Naive thymus-derived CD4-positive, alpha-beta T cell (primary cell): ENCODE results near the gene MORN5. TPM values are rescaled to one million over a fixed set of nuclear protein-coding genes. Genes with fewer than 3 reads are reported as not detected.

Experiments used
- ATAC-seq: fragments of 150-1000 bp; cut with Tn5 transposase; 2 replicates; pipeline ENCODE4 v1.10.0; 2021; ENCODE audit warnings: mild to moderate bottlenecking, moderate library complexity
- CTCF ChIA-PET: fragments of 350-600 bp; sonication (Branson Sonifier 250); formaldehyde crosslinking; loops from one replicate; lab custom pipeline; 2021; ENCODE audit warnings: antibody characterized with exemption; lab: Charles Lee
- POLR2A ChIA-PET: fragments of 350-600 bp; sonication (Branson Sonifier 250); formaldehyde crosslinking; loops from one replicate; lab custom pipeline; 2021; ENCODE audit warnings: antibody characterized with exemption, inconsistent platforms; lab: Charles Lee
- DNase-seq, 9 donors: peaks; one replicate each; pipeline versions ENCODE4 v3.0.0 to v3.0.0-alpha.2; 2020 to 2022; ENCODE audit warnings: mixed read lengths in 1 of 9
- H3K27ac ChIP-seq: one replicate; pipeline ENCODE4 v1.7.0; 2013; ENCODE audit warnings: mild to moderate bottlenecking, low read depth, low read length, moderate library complexity
- H3K27me3 ChIP-seq, 2 donors: one replicate each; pipeline ENCODE4 v1.7.0; 2013; ENCODE audit warnings: low read length in 2 of 2, mild to moderate bottlenecking in 2 of 2, moderate library complexity in 2 of 2; ENCODE audit not compliant: control insufficient read depth in 2 of 2, insufficient read depth in 2 of 2
- H3K36me3 ChIP-seq, 3 experiments: 1 replicate in 2 of 3; 2 replicates in 1 of 3; pipeline ENCODE4 v1.7.0; 2013; ENCODE audit warnings: low read length in 3 of 3, mild to moderate bottlenecking in 3 of 3, moderate library complexity in 1 of 3; ENCODE audit not compliant: insufficient read depth in 3 of 3, control insufficient read depth in 2 of 3
- H3K4me1 ChIP-seq, 2 donors: one replicate each; pipeline ENCODE4 v1.7.0; 2013; ENCODE audit warnings: low read length in 2 of 2, mild to moderate bottlenecking in 2 of 2, moderate library complexity in 1 of 2; ENCODE audit not compliant: control insufficient read depth in 2 of 2, insufficient read depth in 2 of 2
- H3K4me3 ChIP-seq: 2 replicates; pipeline ENCODE4 v1.7.0; 2013; ENCODE audit warnings: mild to moderate bottlenecking, low read length
- H3K9me3 ChIP-seq, 3 experiments: 1 replicate in 2 of 3; 2 replicates in 1 of 3; pipeline ENCODE4 v1.7.0; 2013; ENCODE audit warnings: low read length in 3 of 3; ENCODE audit not compliant: control insufficient read depth in 2 of 3
- H3K27ac Mint-ChIP-seq, 9 donors: one replicate each; pipeline ENCODE4 v1.8.0; 2020 to 2022; ENCODE audit warnings: mixed read lengths in 9 of 9, mild to moderate bottlenecking in 8 of 9, moderate library complexity in 5 of 9, inconsistent platforms in 2 of 9
- H3K27me3 Mint-ChIP-seq, 5 donors: one replicate each; pipeline ENCODE4 v1.8.0; 2021 to 2022; ENCODE audit warnings: mixed read lengths in 5 of 5, mild to moderate bottlenecking in 1 of 5
- H3K36me3 Mint-ChIP-seq, 5 donors: one replicate each; pipeline ENCODE4 v1.8.0; 2020 to 2022; ENCODE audit warnings: mixed read lengths in 5 of 5, mild to moderate bottlenecking in 3 of 5, inconsistent platforms in 1 of 5
- H3K4me1 Mint-ChIP-seq, 7 donors: one replicate each; pipeline ENCODE4 v1.8.0; 2020 to 2022; ENCODE audit warnings: mixed read lengths in 7 of 7, mild to moderate bottlenecking in 3 of 7, inconsistent platforms in 1 of 7
- H3K4me3 Mint-ChIP-seq, 10 donors: one replicate each; pipeline ENCODE4 v1.8.0; 2020 to 2022; ENCODE audit warnings: mild to moderate bottlenecking in 10 of 10, mixed read lengths in 10 of 10, moderate library complexity in 6 of 10, inconsistent platforms in 2 of 10
- H3K9me3 Mint-ChIP-seq, 11 donors: one replicate each; pipeline ENCODE4 v1.8.0; 2020 to 2022; ENCODE audit warnings: mixed read lengths in 11 of 11, mild to moderate bottlenecking in 4 of 11, inconsistent platforms in 1 of 11, moderate library complexity in 1 of 11
- intact Hi-C, 2 donors: fragments of 100-400 bp; cut with micrococcal nuclease; formaldehyde crosslinking; loops; one replicate each; pipeline ENCODE4 v1.15.1; 2023
- polyA plus RNA-seq, 2 donors: library from polyadenylated mRNA; unstranded; fragments of 300-500 nt; fragmentation: Illumina TruSeq; gene quantifications; one replicate each; pipeline ENCODE4 v1.2.3, GENCODE V29; 2021
- total RNA-seq, 6 experiments: library from RNA in 5 of 6; stranded (reverse) in 5 of 6; gene quantifications; 1 replicate in 5 of 6; 2 replicates in 1 of 6; pipeline ENCODE4 v1.2.3 and lab custom pipeline; 2021 to 2026

MORN5 gene
- total and polyA plus RNA-seq, 7 experiments from 2014 or later, result not detected

DNA sequence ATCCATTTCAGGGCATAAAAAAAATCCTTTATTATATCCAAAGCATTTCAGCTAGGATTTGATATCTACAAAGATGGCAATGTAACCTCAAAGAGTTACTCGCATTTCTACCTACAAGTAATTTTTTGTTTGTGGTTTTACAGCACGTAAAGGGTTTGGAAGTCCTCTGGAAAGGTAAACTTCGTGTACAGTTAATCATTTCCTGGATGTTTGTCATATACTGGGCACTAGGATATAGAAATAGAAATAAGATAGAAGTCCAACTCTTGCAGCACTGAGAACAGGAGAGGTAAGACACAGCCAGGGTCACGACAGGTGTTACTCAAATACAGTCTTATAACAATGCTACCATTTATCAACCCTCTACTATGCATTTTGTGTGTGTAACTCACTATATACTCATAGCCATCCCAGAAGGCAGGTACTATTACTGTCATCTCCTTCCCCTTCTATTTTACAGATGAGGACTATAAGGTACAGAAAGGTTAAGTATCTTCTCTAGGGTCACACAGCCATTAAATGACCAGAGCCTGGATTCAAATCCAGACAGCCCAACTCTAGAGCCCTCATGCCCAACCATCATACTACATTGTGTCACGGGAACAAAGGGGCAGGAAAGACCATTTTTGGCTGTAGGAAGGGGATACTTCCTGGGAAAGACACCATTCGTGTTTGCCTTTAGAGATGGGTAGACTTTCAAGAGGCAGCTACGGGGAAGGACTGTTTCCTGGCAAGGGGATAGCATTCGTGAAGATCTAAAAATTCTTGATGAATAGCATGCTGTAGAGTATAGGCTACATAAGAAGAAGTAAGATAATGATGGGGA, 19.1 kb upstream of the MORN5 start:
- DNase-seq (no peak), ATAC-seq (no peak)
- H3K27ac ChIP-seq, result no peak overlapping the region
- H3K36me3 ChIP-seq, result peaks cover 0 to 43% (median 5%) of the 10 kb centered on the region in 3 experiments
- no peaks in the 10 kb centered on the region for H3K4me1 ChIP-seq
- peaks cover 0 to 2% (median 0%) of the 10 kb centered on the region in 7 donors for H3K4me1 Mint-ChIP-seq
- peak overlapping the region in 2 of 9 donors; percentile 33 to 36 for H3K27ac Mint-ChIP-seq
- CTCF ChIA-PET, result interaction anchor here (0.7 to 1.1 kb wide), 2 partner anchors 17 to 205 kb away, joined by 3 read pairs; no protein-coding TSS in a partner anchor
- intact Hi-C loops, result no loop called here
- H3K9me3 ChIP-seq, result no peaks in the 10 kb centered on the region
- no peak overlapping the region for H3K4me3 Mint-ChIP-seq
- H3K4me3 ChIP-seq, result no peak overlapping the region
- POLR2A ChIA-PET, result no interaction called here
- peaks cover 9 to 20% (median 12%) of the 10 kb centered on the region in 5 donors for H3K36me3 Mint-ChIP-seq
- H3K9me3 Mint-ChIP-seq, result no peaks in the 10 kb centered on the region
- H3K27me3 ChIP-seq, result no peaks in the 10 kb centered on the region
- peaks cover 0 to 2% (median 0%) of the 10 kb centered on the region in 5 donors for H3K27me3 Mint-ChIP-seq

DNA sequence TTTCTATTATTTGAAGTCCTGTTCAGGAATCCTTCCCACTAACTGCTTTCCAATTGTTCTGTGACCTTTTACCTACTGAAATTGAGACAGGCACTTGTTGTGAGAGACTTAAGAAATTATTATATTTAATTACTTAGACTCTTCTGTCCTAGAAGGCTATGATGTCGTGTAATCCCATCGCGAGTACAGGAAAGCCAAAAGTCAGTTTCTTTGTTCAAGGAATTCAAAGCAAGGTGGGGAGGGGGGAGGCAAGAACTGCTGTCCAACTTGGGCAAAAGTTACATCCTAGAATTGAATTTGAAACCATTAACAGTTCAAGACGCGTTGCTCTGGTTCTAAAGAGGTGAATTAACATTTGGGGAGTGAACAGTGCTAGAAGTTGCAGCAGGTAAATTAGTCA, 18.0 kb upstream of the MORN5 start:
- no peak overlapping the region for H3K27ac Mint-ChIP-seq
- H3K9me3 Mint-ChIP-seq, result no peaks in the 10 kb centered on the region
- no peak overlapping the region for H3K4me3 ChIP-seq
- H3K4me1 ChIP-seq, result no peaks in the 10 kb centered on the region
- DNase-seq, result no peak
- peaks cover 0 to 2% (median 0%) of the 10 kb centered on the region in 5 donors for H3K27me3 Mint-ChIP-seq
- H3K9me3 ChIP-seq, result no peaks in the 10 kb centered on the region
- no peaks in the 10 kb centered on the region for H3K27me3 ChIP-seq
- intact Hi-C loops, result no loop called here
- H3K27ac ChIP-seq, result no peak overlapping the region
- H3K36me3 Mint-ChIP-seq, result peaks cover 9 to 26% (median 14%) of the 10 kb centered on the region in 5 donors
- ATAC-seq, result no peak
- H3K4me1 Mint-ChIP-seq, result peaks cover 0 to 2% (median 0%) of the 10 kb centered on the region in 7 donors
- ChIA-PET CTCF (no interaction called here), POLR2A (no interaction called here)
- H3K4me3 Mint-ChIP-seq, result no peak overlapping the region
- peaks cover 0 to 53% (median 5%) of the 10 kb centered on the region in 3 experiments for H3K36me3 ChIP-seq

DNA sequence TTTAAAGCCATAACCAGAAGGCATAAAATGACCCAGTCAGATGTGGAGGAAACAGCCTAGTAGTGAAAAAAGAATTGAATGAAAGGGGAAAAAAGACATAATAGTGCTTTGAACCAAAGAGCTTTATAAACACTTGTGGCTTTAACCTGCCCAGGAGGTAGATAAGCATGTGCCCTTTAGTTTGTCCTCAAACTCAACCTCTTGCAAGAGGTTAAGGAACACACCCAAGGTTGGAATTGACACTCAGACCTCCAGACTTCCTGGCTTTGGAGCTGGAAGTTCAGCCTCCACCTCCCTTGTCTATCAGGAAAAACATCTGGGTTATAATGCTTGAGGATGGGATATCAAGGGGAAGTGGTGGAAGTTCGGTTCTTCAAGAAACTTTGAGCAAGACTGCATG, 16.4 kb upstream of the MORN5 start:
- Histone ChIP-seq H3K36me3 (peaks cover 0 to 65% (median 5%) of the 10 kb centered on the region in 3 experiments), H3K9me3 (no peaks in the 10 kb centered on the region), H3K27ac (no peak overlapping the region), H3K27me3 (no peaks in the 10 kb centered on the region), H3K4me1 (no peaks in the 10 kb centered on the region), H3K4me3 (no peak overlapping the region)
- no peaks in the 10 kb centered on the region for H3K27me3 Mint-ChIP-seq
- no peaks in the 10 kb centered on the region for H3K9me3 Mint-ChIP-seq
- DNase-seq (no peak), ATAC-seq (no peak)
- intact Hi-C loops, result no loop called here
- ChIA-PET CTCF (interaction anchor here (0.8 kb wide), 1 partner anchor 44 kb away, joined by 4 read pairs; no protein-coding TSS in a partner anchor), POLR2A (no interaction called here)
- H3K4me1 Mint-ChIP-seq, result peaks cover 0 to 2% (median 0%) of the 10 kb centered on the region in 7 donors
- H3K27ac Mint-ChIP-seq, result peak overlapping the region in 1 of 9 donors; percentile 25
- H3K4me3 Mint-ChIP-seq, result no peak overlapping the region
- peaks cover 9 to 37% (median 14%) of the 10 kb centered on the region in 5 donors for H3K36me3 Mint-ChIP-seq

GRCh38 chr9:122143876-122144405, 15.8 kb upstream of the MORN5 start:
- H3K36me3 ChIP-seq, result peaks cover 0 to 71% (median 5%) of the 10 kb centered on the region in 3 experiments
- peaks cover 0 to 2% (median 0%) of the 10 kb centered on the region in 7 donors for H3K4me1 Mint-ChIP-seq
- peaks cover 9 to 40% (median 14%) of the 10 kb centered on the region in 5 donors for H3K36me3 Mint-ChIP-seq

GRCh38 chr9:122144836-122145591, 14.7 kb upstream of the MORN5 start:
- CTCF ChIA-PET, result interaction anchor here (0.6 to 1.8 kb wide), 4 partner anchors 12 to 1396 kb away, joined by 3 to 5 read pairs (median 3); partner anchors contain the start of genes MORN5 and NDUFA8
- no peak for ATAC-seq

More at GRCh38 chr9:122143876-122144405, 15.8 kb upstream of the MORN5 start:
- no peak for ATAC-seq
- CTCF ChIA-PET, result interaction anchor here (0.8 to 1.3 kb wide), 2 partner anchors 19 to 45 kb away, joined by 3 to 4 read pairs; no protein-coding TSS in a partner anchor
- no peak overlapping the region for H3K4me3 Mint-ChIP-seq
- no peaks in the 10 kb centered on the region for H3K9me3 Mint-ChIP-seq
- no peaks in the 10 kb centered on the region for H3K4me1 ChIP-seq
- H3K27me3 ChIP-seq, result no peaks in the 10 kb centered on the region
- H3K4me3 ChIP-seq, result no peak overlapping the region
- intact Hi-C loops, result no loop called here
- POLR2A ChIA-PET, result no interaction called here
- H3K9me3 ChIP-seq, result no peaks in the 10 kb centered on the region
- H3K27ac ChIP-seq, result no peak overlapping the region
- no peak for DNase-seq
- no peak overlapping the region for H3K27ac Mint-ChIP-seq
- no peaks in the 10 kb centered on the region for H3K27me3 Mint-ChIP-seq

GRCh38 chr9:122145592-122145863, 14.2 kb upstream of the MORN5 start:
- intact Hi-C loops, result no loop called here
- peaks cover 0 to 80% (median 5%) of the 10 kb centered on the region in 3 experiments for H3K36me3 ChIP-seq
- no peaks in the 10 kb centered on the region for H3K27me3 ChIP-seq
- CTCF ChIA-PET, result interaction anchor here (0.6 to 1.8 kb wide), 3 partner anchors 14 to 144 kb away, joined by 3 to 5 read pairs (median 3); partner anchors contain the start of genes MORN5 and NDUFA8
- ATAC-seq (no peak), DNase-seq (no peak)
- Mint-ChIP-seq H3K27ac (no peak overlapping the region), H3K27me3 (no peaks in the 10 kb centered on the region), H3K9me3 (no peaks in the 10 kb centered on the region), H3K36me3 (peaks cover 9 to 43% (median 16%) of the 10 kb centered on the region in 5 donors), H3K4me3 (no peak overlapping the region), H3K4me1 (peaks cover 0 to 2% (median 0%) of the 10 kb centered on the region in 7 donors)
- H3K27ac ChIP-seq, result no peak overlapping the region
- no peaks in the 10 kb centered on the region for H3K4me1 ChIP-seq
- POLR2A ChIA-PET, result no interaction called here
- H3K9me3 ChIP-seq, result no peaks in the 10 kb centered on the region
- H3K4me3 ChIP-seq, result no peak overlapping the region

More at GRCh38 chr9:122144836-122145591, 14.7 kb upstream of the MORN5 start:
- H3K36me3 Mint-ChIP-seq, result peaks cover 9 to 43% (median 16%) of the 10 kb centered on the region in 5 donors
- H3K4me3 Mint-ChIP-seq, result no peak overlapping the region
- no peak overlapping the region for H3K27ac Mint-ChIP-seq
- no peak overlapping the region for H3K27ac ChIP-seq
- no peaks in the 10 kb centered on the region for H3K9me3 ChIP-seq
- no peaks in the 10 kb centered on the region for H3K27me3 ChIP-seq
- peaks cover 0 to 80% (median 5%) of the 10 kb centered on the region in 3 experiments for H3K36me3 ChIP-seq
- no peaks in the 10 kb centered on the region for H3K9me3 Mint-ChIP-seq
- POLR2A ChIA-PET, result no interaction called here
- DNase-seq, result no peak
- no peak overlapping the region for H3K4me3 ChIP-seq
- H3K27me3 Mint-ChIP-seq, result no peaks in the 10 kb centered on the region
- peaks cover 0 to 2% (median 0%) of the 10 kb centered on the region in 7 donors for H3K4me1 Mint-ChIP-seq
- H3K4me1 ChIP-seq, result no peaks in the 10 kb centered on the region
- intact Hi-C loops, result no loop called here
